Caki2 (cell line): ENCODE data around the gene SOX1. TPM values are rescaled to one million over a fixed set of nuclear protein-coding genes. Genes with fewer than 3 reads are reported as not detected.

Source experiments
- DNase-seq: peaks from one replicate; pipeline ENCODE4 v3.0.0-alpha.2; 2015; ENCODE audit warnings: low read depth
- in situ Hi-C: cut with HindIII; loops from 2 replicates; pipeline ENCODE4 v1.10.0; 2016; ENCODE audit warnings: low sequenced_read_pairs, low pct_unique_long_range_greater_than_20kb, mixed read lengths
- total RNA-seq: library from RNA; depleted of rRNA; stranded (reverse); fragments of >200 nt; shearing (Covaris generic); gene quantifications from 2 replicates; pipeline ENCODE4 v1.2.3, GENCODE V29; 2014; ENCODE audit warnings: low replicate concordance; rRNA removed

Gene SOX1
- total RNA-seq: 1.7 and 3.4 TPM in 2 replicates

DNA sequence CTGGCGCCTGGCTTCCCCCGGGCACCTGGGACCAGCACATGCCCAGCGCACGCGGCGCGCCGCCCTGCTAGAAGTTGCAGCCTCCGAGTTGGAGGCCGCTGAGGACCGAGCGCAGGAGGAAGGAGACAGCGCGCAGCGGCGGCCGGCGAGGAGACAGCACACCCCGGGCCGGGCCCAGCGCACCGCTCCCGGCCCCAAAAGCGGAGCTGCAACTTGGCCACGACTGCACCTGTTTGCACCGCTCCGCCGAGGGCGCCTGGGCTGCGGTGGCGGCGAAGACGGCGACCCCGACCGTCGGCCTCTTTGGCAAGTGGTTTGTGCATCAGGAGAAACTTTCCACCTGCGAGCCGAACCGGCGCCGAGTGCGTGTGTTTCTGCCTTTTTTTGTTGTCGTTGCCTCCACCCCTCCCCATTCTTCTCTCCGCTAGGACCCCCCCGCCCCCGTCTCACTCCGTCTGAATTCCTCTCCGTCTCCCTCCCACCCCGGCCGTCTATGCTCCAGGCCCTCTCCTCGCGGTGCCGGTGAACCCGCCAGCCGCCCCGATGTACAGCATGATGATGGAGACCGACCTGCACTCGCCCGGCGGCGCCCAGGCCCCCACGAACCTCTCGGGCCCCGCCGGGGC is at the start of gene SOX1:
Gene SOX1, plus strand, starts transcription at position 34 of the 626 bp plus-strand sequence. Its CDS starts 510 bp downstream, at position 544.
- DNase-seq: no peak
- in situ Hi-C loops: no loop called here

DNA sequence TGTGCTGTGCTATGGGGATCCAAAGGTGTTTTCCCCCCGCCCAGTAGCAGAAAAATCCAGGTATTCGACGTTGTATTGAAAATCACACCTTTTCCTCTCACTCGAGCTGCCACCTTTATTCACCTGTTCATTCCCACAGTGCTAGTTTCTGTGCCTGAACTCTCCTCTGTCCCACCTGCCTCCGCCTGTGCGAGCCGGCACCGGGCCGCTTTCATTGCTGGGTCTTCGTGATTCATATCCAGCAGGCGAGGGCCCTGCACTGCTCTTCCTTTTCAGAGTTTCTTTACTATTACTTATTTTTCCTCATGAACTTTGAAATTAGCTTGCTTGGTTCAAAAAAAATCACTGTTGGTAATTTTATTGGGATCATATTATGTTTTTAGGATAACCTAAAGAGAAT is 42.4 kb upstream of the SOX1 start:
- in situ Hi-C loops: no loop called here
- no peak for DNase-seq

DNA sequence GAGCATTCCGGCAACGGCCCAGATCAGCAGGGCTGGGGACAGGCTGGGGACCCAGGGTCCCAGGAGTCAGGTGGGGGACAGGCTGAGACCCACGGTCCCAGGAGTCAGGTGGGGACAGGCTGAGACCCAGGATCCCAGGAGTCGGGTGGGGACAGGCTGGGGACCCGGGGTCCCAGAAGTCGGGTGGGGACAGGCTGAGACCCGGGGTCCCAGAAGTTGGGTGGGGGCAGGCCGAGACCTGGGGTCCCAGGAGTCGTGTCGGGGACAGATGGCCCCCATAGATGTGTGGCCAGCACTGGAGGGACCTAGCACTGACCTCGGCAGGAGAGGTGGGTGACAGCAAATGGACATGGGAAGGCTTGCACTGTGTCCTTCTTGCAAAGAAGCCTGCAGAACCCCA is 39.7 kb upstream of the SOX1 start:
- no peak for DNase-seq
- in situ Hi-C loops: no loop called here

DNA sequence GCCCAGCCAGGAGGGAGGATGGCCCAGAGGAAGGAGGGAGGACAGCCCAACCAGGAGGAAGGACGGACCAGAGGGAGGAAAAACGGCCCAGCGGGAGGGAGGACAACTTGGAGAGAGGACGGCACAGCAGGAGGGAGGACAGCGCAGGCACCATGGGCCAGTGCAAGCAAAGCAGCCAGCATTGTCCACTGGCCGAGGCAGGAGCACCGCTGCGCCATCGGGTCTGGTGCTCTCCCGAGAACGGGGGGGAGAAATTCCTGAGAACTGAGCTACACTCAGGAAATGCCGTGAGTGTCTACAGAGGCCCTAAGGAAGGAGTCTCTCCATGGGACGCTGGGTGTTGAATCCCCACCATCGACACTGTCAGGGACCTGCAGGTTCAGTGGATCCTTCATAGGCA is 38.5 kb upstream of the SOX1 start:
- DNase-seq: no peak
- in situ Hi-C loops: no loop called here

- in situ Hi-C loops: no loop called here
- no peak for DNase-seq
Observed at GRCh38 chr13:112029143-112029542, 37.8 kb upstream of the SOX1 start.

- peak; percentile 54 for DNase-seq
- in situ Hi-C loops: no loop called here
Observed at GRCh38 chr13:112032186-112032993, 34.6 kb upstream of the SOX1 start.

GRCh38 chr13:112034231-112034630 is 32.7 kb upstream of the SOX1 start:
- in situ Hi-C loops: no loop called here
- no peak for DNase-seq

DNA sequence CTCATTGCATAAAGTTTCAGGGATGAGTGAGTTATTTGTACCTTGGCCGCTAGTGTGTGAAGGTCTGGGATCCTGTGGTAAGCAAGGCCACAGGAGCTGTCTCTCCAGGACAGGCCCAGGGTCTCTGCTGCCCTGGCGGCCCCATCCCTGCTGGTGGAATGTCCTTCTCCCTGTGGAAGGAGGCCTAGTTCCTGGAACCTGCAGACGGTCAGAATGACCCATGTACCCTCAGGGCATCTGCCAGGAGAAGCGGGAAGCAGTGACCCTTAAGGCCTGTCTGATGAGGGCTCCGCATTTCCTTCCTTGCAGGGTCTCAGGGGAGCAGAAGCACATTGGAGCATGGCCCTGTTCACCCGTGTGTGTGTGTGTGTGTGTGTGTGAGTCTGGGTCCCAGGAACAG is 32.1 kb upstream of the SOX1 start:
- no peak for DNase-seq

DNA sequence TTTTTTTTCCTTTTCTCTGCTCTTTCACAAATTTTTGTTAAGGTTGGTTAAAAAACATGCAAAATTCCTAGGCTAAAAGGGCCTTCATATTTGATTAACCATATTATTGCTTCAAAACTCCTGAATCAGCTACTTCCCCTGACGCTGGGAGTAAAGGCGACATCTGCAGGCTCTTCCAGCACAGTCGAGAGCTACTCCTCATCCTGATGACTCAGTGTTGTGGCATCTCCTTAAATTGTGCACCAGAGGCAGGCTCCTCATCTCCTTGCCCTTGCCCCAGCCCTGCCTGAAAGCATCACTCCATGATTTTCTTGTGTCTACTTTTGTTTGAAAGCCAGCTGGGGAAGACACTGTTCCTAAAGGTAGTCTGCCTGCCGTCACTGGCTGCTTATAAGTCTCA is 24.5 kb upstream of the SOX1 start:
- no peak for DNase-seq

More for the DNA sequence above, 32.1 kb upstream of the SOX1 start:
- in situ Hi-C loops: no loop called here

DNA sequence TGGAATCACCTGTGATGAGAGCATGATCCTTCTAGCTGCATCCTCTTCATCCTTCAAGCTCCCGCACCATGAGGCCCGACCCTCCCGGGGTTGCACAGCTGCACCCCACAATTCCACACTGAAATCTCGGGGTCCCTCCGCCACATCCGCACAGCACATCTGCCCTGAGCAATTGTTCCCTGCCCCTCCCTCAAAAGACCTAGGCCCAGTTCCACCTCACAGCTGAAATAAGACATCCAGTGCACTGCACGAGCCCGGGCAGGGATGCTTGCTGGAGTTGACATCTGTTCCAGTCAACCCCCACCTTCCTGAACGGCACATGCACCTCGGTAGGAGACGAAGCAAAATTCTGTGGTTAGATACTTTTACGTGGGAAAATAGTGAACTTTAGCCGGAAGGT is 14.7 kb upstream of the SOX1 start:
- in situ Hi-C loops: no loop called here
- DNase-seq: no peak

More for the DNA sequence above, 24.5 kb upstream of the SOX1 start:
- in situ Hi-C loops: no loop called here

- no peak for DNase-seq
- in situ Hi-C loops: no loop called here
Observed at GRCh38 chr13:112053167-112053743, 13.7 kb upstream of the SOX1 start.

- no peak for DNase-seq
- in situ Hi-C loops: no loop called here
Observed at GRCh38 chr13:112053744-112054615, 13.0 kb upstream of the SOX1 start.

DNA sequence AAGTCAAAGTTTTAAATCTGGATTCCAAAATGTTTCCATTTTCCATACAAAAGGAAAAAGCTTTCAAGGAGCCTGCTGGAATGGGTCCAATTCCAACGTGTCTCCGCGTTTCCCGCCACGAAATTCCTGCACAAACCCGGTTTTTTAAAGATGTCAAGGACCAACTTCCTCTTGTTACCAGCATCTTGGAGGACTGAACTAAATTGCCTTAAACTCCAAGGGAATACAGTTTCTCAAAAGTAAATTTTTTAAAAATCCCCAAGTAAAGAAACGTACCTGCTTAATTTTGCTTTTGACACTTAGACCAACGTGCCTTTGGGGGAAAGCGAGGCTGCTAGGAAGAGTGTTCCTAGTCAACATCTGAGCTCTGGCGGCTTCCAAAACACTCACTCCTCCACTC is 12.3 kb upstream of the SOX1 start:
- no peak for DNase-seq
- in situ Hi-C loops: no loop called here

DNA sequence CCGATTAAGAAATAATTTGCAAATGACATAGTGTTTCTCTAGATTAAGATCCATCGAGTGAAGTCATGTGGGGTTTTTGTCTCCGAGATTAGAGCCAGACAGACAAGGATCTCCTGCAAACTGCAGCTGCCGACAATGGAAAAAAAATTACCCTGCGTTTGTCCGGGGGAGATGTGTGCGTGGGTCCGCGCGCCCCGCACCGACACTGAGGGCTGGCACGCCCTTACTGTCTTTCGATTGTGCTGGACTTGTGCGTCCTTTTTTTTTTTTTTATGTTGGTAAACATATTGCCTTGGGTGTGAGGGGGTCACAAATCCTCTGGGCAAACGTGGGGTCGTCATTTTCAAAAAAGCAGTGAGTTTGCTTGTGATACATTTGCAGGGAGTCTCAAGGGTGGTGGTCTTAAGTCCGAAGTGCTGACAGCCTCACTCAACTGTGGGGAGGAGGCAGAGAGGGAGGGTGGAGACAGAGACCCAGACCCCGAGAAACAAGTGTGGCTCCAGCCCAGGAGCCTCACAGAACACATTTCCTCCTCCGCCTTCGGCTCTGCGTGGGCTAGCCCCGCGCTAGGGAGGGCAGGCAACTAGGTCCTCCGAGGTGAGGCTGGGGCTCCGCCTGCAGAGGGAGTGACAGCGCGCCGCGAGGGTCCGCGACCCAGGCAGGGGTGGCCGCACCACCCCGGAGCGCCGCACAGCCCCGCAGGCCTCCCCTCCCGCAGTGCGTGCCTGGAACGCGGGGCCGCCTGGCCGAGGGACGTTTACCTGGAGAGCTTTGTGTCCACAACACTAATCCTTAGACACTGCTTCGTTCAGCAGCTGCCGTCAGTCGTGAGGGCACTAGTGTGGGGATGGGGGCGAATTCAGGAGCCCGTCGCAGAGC is 11.7 kb upstream of the SOX1 start:
- in situ Hi-C loops: no loop called here
- no peak for DNase-seq

DNA sequence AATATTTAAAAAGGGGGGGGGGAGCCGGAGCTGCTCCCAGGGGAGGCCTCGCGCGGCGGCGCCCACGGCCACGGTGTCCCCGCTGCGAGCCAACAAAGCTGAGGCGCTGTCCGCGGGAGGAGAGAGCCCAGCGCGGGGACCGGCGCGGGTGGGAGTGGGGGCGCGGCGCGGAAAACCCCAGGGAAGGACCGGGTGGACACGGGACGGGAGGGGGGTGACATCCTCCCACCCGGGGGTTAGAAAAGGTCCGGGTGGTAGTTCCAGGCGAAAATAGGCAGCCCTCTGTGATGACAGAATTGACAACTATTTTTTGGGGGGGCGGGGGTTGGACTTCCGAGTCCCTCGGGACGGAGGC is 11.1 kb upstream of the SOX1 start:
- DNase-seq: no peak
- in situ Hi-C loops: no loop called here

DNA sequence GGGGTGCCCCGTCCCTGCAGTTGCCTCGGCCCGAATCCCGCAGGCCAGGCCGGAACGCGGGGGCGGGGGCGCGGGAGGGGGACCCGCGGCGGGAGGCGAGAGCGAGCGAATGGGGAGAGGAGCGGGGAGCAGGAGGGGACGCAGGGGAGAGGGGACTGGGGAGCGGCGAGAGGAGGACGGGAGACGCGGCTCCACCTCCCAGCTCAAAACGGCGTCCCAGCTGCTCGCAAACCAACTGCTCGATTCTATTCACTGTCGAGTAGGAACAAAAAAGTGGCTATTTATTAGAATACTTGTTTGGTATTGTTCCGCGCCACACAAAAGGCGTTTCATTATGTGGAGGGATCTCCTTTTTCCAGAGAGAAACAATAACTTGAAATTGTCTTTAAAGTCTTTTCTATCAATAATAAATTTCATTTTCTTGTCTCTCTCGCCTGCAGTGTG is 10.6 kb upstream of the SOX1 start:
- in situ Hi-C loops: no loop called here
- DNase-seq: no peak

GRCh38 chr13:112056739-112057438 is 10.1 kb upstream of the SOX1 start:
- no peak for DNase-seq
- in situ Hi-C loops: no loop called here
